Glutamatergic neuron (in vitro differentiated cells): Measurements from ENCODE around the gene ZNF546. TPM values are rescaled to one million over a fixed set of nuclear protein-coding genes. Genes with fewer than 3 reads are reported as not detected.
A peak's percentile ranks its signal among the peaks of the same experiment; 100 is the strongest.

ENCODE experiments used
- DNase-seq: peaks from one replicate; pipeline ENCODE4 v3.0.0; 2022
- H3K27ac Mint-ChIP-seq: one replicate; pipeline ENCODE4 v1.8.0; 2020; ENCODE audit warnings: mild to moderate bottlenecking, mixed read lengths, inconsistent platforms; ENCODE audit not compliant: unreplicated experiment
- H3K27me3 Mint-ChIP-seq: one replicate; pipeline ENCODE4 v1.8.0; 2020; ENCODE audit warnings: mild to moderate bottlenecking, moderate library complexity, mixed read lengths, inconsistent platforms; ENCODE audit not compliant: unreplicated experiment
- H3K36me3 Mint-ChIP-seq: one replicate; pipeline ENCODE4 v1.8.0; 2020; ENCODE audit warnings: mild to moderate bottlenecking, mixed read lengths, inconsistent platforms; ENCODE audit not compliant: unreplicated experiment
- H3K4me1 Mint-ChIP-seq: one replicate; pipeline ENCODE4 v1.8.0; 2020; ENCODE audit warnings: mild to moderate bottlenecking, low read depth, mixed read lengths, inconsistent platforms; ENCODE audit not compliant: unreplicated experiment
- H3K4me3 Mint-ChIP-seq: one replicate; pipeline ENCODE4 v1.8.0; 2020; ENCODE audit warnings: mild to moderate bottlenecking, mixed read lengths, inconsistent platforms; ENCODE audit not compliant: unreplicated experiment
- H3K9me3 Mint-ChIP-seq: one replicate; pipeline ENCODE4 v1.8.0; 2020; ENCODE audit warnings: mild to moderate bottlenecking, moderate library complexity, mixed read lengths, inconsistent platforms; ENCODE audit not compliant: unreplicated experiment
- CTCF ChIP-seq: fragments of 200-600 bp; sonication (generic); IDR thresholded peaks from one replicate; pipeline ENCODE4 v1.5.0; 2021; ENCODE audit not compliant: partially characterized antibody, unreplicated experiment
- total RNA-seq: library from RNA; stranded (reverse); fragmentation: NEBNext Ultra II Directional; extraction: Animal tissue kit (Norgen Biotek cat#: 25700); gene quantifications from one replicate; pipeline ENCODE4 v1.2.1, GENCODE V29; 2021; ENCODE audit not compliant: unreplicated experiment

Gene ZNF546
- total RNA-seq, 1 donor from 2014 or later = 3.2 TPM

- Mint-ChIP-seq H3K36me3 (peaks cover 5% of the 10 kb centered on the region), H3K9me3 (peaks cover 11% of the 10 kb centered on the region), H3K27me3 (peaks cover 2% of the 10 kb centered on the region), H3K4me1 (peaks cover 5% of the 10 kb centered on the region), H3K4me3 (peak overlapping the region; percentile 36), H3K27ac (no peak overlapping the region)
- no peak for TF ChIP-seq CTCF
- DNase-seq = no peak
Measured at GRCh38 chr19:39968789-39969188, 28.1 kb upstream of the ZNF546 start.

DNA sequence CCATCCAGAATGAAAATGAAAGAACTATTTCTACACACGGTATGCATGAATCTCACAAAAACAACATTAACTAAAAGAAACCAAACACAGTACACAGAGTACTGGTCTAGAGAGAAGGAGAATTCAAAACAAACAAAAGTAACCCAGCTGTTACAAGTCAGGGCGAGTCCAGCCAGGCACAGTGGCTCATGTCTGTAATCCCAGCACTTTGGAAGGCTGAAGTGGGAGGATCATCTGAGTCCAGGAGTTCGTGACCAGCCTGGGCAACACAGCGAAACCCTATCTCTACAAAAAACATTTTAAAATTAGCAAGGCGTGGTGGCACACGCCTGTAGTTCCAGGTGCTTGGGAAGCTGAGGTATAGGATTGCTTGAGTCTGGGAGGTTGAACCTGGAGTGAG is 27.6 kb upstream of the ZNF546 start:
- H3K4me1 Mint-ChIP-seq = peaks cover 5% of the 10 kb centered on the region
- H3K4me3 Mint-ChIP-seq = peak overlapping the region; percentile 99
- no peak overlapping the region for H3K27ac Mint-ChIP-seq
- H3K36me3 Mint-ChIP-seq = peaks cover 5% of the 10 kb centered on the region
- DNase-seq = no peak
- peaks cover 11% of the 10 kb centered on the region for H3K9me3 Mint-ChIP-seq
- peaks cover 2% of the 10 kb centered on the region for H3K27me3 Mint-ChIP-seq
- no peak for TF ChIP-seq CTCF

- Mint-ChIP-seq H3K36me3 (peaks cover 5% of the 10 kb centered on the region), H3K4me1 (peaks cover 5% of the 10 kb centered on the region), H3K4me3 (peak overlapping the region; percentile 99), H3K9me3 (peaks cover 13% of the 10 kb centered on the region), H3K27me3 (peaks cover 2% of the 10 kb centered on the region), H3K27ac (peak overlapping the region; percentile 95)
- peak; percentile 16 for DNase-seq
- no peak for TF ChIP-seq CTCF
Measured at GRCh38 chr19:39969681-39970424, 27.0 kb upstream of the ZNF546 start.

GRCh38 chr19:39970425-39970674 is 26.5 kb upstream of the ZNF546 start:
- no peak for DNase-seq
- Mint-ChIP-seq H3K9me3 (peaks cover 15% of the 10 kb centered on the region), H3K27ac (peak overlapping the region; percentile 95), H3K4me3 (peak overlapping the region; percentile 99), H3K27me3 (peaks cover 2% of the 10 kb centered on the region), H3K4me1 (peaks cover 5% of the 10 kb centered on the region), H3K36me3 (peaks cover 5% of the 10 kb centered on the region)
- TF ChIP-seq CTCF = no peak

GRCh38 chr19:39970675-39971379 is 26.0 kb upstream of the ZNF546 start, which contains the start of gene PSMC4:
Gene PSMC4, plus strand, starts transcription at chr19:39971165. Its CDS starts 38 bp downstream, at chr19:39971203.
- H3K4me1 Mint-ChIP-seq = peaks cover 5% of the 10 kb centered on the region
- peaks cover 15% of the 10 kb centered on the region for H3K9me3 Mint-ChIP-seq
- peak within 1 kb of the TSS; percentile 99 for H3K4me3 Mint-ChIP-seq
- peak; percentile 25 for TF ChIP-seq CTCF
- peaks cover 2% of the 10 kb centered on the region for H3K27me3 Mint-ChIP-seq
- peak within 1 kb of the TSS; percentile 95 for H3K27ac Mint-ChIP-seq
- H3K36me3 Mint-ChIP-seq = peaks cover 5% of the 10 kb centered on the region
- peak; percentile 99 for DNase-seq
